Loucy (cell line): ENCODE data around the gene ZNF782.
"Not testable (repeated sequence)": the region's sequence is repeated elsewhere in the genome, so short reads cannot be mapped to it uniquely, and the experiment has no call there.

ENCODE experiments used
- EZH2phosphoT487 ChIP-seq: fragments of 200-600 bp; IDR thresholded peaks from 2 replicates; pipeline ENCODE4 v1.6.1; 2018; ENCODE audit warnings: antibody characterized with exemption, mild to moderate bottlenecking, moderate library complexity, borderline replicate concordance
- TF ChIP-seq, protein P1 (sequence below): fragments of 200-600 bp; sonication (generic); conservative IDR thresholded peaks from 2 replicates; pipeline ENCODE4 v1.5.1; 2014; ENCODE audit warnings: mild to moderate bottlenecking, antibody characterized with exemption, low read length

DNA sequence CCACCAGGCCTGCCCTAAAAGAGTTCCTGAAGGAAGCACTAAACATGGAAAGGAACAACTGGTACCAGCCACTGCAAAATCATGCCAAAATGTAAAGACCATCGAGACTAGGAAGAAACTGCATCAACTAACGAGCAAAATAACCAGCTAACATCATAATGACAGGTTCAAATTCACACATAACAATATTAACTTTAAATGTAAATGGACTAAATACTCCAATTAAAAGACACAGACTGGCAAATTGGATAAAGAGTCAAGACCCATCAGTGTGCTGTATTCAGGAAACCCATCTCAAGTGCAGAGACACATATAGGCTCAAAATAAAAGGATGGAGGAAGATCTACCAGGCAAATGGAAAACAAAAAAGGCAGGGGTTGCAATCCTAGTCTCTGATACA lies 55.4 kb downstream of the ZNF782 start:
- TF ChIP-seq EZH2phosphoT487: not testable (repeated sequence)
- TF ChIP-seq, protein P1, sequence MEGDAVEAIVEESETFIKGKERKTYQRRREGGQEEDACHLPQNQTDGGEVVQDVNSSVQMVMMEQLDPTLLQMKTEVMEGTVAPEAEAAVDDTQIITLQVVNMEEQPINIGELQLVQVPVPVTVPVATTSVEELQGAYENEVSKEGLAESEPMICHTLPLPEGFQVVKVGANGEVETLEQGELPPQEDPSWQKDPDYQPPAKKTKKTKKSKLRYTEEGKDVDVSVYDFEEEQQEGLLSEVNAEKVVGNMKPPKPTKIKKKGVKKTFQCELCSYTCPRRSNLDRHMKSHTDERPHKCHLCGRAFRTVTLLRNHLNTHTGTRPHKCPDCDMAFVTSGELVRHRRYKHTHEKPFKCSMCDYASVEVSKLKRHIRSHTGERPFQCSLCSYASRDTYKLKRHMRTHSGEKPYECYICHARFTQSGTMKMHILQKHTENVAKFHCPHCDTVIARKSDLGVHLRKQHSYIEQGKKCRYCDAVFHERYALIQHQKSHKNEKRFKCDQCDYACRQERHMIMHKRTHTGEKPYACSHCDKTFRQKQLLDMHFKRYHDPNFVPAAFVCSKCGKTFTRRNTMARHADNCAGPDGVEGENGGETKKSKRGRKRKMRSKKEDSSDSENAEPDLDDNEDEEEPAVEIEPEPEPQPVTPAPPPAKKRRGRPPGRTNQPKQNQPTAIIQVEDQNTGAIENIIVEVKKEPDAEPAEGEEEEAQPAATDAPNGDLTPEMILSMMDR: not testable (repeated sequence)
